ENCODE results near the gene HPS4. TPM values are rescaled to one million over a fixed set of nuclear protein-coding genes. Genes with fewer than 3 reads are reported as not detected.

HPS4 gene
- total RNA-seq, 2 donors from 2014 or later = 31.0 to 40.1 TPM

DNA sequence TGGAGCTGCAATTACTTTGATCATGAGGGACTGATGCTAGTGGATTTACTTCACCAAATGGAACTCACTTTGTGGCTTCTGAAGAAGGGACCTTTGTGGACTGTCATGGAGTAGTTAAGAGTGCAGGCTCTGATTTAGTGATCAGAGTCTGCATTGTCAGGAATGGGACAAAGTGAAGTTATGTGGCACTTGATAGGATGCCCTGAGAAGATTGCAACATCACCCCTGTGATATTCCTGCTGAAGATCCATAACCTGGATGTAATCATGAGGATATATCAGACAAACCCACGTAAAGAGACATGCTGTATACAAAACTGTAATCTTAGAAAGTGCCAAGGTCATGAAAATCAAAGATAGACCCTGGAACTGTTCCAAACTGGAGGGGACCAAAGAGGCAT is 30.3 kb upstream of the HPS4 start:
- Mint-ChIP-seq H3K36me3 (peaks cover 11% of the 10 kb centered on the region), H3K9me3 (no peaks in the 10 kb centered on the region), H3K27ac (peak overlapping the region; percentile 92 to 99), H3K4me3 (peak overlapping the region; percentile 99), H3K4me1 (ENCODE audit: low read depth in 2 of 2) (peaks cover 37 to 39% of the 10 kb centered on the region in 2 donors), H3K27me3 (no peaks in the 10 kb centered on the region)
- DNase-seq (ENCODE audit: low spot score) = no peak
- no peak for ATAC-seq

DNA sequence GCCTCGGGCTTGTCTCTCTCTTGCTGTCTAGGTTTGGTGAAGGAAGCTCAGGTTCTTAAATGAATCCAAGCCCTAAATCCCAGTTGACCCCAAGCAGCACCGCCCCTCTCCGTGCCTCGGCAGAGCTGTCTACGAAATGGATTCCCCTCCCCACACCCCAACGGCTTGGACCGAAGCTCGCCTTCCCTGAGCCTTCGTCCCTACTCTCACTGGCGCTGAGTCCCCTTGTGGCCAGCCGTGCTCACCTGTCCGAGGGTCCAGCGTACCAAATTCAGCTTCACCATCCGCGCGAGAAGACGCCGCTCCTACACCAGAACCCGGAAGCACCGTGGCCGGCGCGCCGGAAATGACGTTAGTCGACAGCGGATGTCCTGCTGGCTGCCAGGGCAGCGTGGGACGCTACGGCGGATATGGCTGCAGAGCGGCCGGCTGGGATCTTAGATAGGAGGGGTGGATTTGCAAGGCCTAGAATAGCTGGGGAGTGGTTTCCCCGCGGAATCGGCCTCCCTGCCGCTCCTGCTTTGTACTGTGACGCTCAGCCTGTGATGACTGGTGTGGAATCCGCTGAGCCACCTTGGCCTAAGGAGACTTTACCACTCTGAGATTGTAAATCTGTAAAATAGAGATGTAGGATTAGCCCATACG is 28.7 kb upstream of the HPS4 start, which contains the start of gene TFIP11:
Gene TFIP11, minus strand, starts transcription at position 325 of the 645 bp plus-strand sequence. CDS start 2,201 bp downstream, outside the sequence.
- ATAC-seq = peak; percentile 98 to 99
- H3K36me3 Mint-ChIP-seq = peaks cover 11% of the 10 kb centered on the region
- H3K4me1 Mint-ChIP-seq (ENCODE audit: low read depth in 2 of 2) = peaks cover 37 to 39% of the 10 kb centered on the region in 2 donors
- no peaks in the 10 kb centered on the region for H3K9me3 Mint-ChIP-seq
- peak within 1 kb of the TSS; percentile 99 for H3K4me3 Mint-ChIP-seq
- DNase-seq (ENCODE audit: low spot score) = peak; percentile 95
- peak within 1 kb of the TSS; percentile 92 to 99 for H3K27ac Mint-ChIP-seq
- no peaks in the 10 kb centered on the region for H3K27me3 Mint-ChIP-seq

DNA sequence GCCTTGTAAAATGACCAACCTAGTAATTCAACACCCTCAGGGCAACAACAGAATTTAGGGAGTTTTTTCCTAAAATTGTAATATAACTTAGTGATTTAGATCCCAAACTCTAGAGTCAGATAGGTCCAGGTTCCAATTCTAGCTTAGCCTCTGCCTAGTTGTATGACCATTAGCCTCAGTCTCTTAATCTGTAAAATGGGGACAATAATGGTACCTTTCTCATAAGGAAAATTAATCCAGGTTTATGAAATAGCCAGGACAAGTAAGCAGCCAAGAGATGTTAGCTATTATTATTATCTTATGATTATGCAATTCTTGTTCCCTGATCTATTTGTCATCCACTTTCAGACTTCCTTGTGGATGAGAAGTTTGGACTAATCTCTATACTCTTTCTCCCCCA is 24.6 kb upstream of the HPS4 start:
- H3K27ac Mint-ChIP-seq = no peak overlapping the region
- H3K36me3 Mint-ChIP-seq = peaks cover 36% of the 10 kb centered on the region
- H3K4me1 Mint-ChIP-seq (ENCODE audit: low read depth in 2 of 2) = peaks cover 39 to 40% of the 10 kb centered on the region in 2 donors
- no peaks in the 10 kb centered on the region for H3K9me3 Mint-ChIP-seq
- DNase-seq (ENCODE audit: low spot score) (no peak), ATAC-seq (no peak)
- H3K4me3 Mint-ChIP-seq = no peak overlapping the region
- H3K27me3 Mint-ChIP-seq = no peaks in the 10 kb centered on the region

DNA sequence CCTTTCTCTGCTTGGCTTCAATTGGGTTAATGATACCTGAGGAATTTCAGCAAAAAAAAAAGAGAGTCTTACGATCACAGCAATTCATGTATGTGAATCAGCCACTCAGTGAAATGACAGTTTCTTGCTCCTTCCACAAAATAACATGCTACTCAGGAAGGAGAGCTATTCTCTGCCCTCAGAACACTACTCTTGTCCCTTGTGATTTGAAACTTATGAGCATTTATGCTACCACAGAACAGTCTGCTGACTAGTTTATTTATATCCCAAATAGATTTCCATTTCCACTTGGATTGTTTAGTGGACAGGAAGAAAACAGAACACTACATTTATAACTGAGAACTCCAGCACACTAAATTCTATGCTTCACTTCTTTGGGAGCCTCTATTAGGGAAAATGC is 20.2 kb upstream of the HPS4 start:
- DNase-seq (ENCODE audit: low spot score) (no peak), ATAC-seq (no peak)
- H3K27me3 Mint-ChIP-seq = no peaks in the 10 kb centered on the region
- peak overlapping the region; percentile 81 to 96 for H3K27ac Mint-ChIP-seq
- H3K9me3 Mint-ChIP-seq = no peaks in the 10 kb centered on the region
- peaks cover 25% of the 10 kb centered on the region in 2 donors for H3K4me1 Mint-ChIP-seq (ENCODE audit: low read depth in 2 of 2)
- H3K4me3 Mint-ChIP-seq = peak overlapping the region; percentile 59
- H3K36me3 Mint-ChIP-seq = peaks cover 50% of the 10 kb centered on the region

DNA sequence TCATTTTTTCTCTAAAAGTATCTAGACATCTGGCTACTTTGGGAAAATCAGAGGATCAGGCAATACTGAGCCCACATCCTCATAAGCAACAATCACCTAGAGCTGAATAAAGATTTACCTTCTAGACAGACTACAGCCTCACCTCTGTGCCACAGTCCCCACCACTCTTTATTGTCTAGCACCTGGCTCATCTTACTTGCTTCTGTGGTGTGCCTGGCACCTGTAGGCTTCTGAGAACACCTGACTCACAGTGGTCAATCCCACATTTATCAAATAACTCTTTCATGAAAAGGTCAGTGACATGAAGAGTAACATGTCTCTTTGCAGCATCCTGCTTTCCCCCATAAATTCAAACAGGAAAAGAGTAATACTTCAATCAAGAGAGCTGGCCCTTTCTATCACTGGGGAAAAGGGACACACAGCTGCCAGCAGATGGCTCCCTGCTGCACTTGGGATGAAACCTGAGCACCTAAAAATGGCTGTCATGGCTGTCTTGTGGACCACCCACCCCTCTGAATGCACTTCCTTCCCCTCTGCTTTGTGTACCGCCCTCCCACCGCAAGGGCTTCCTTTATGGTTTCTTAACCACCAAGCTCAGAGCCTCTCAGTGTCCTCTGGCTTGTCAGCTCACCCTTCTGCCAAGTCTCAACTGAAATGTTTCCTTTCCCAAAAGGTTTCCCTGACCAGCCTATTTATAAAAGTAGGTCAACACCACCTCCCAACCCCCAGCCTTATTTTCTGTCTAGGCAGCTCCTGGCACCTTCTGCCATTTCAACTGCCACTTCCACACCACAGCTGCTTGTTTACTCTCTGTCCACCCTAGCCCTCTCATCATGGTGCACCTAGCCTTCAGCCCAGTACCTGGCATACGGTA is 19.3 kb upstream of the HPS4 start:
- Mint-ChIP-seq H3K9me3 (no peaks in the 10 kb centered on the region), H3K4me1 (ENCODE audit: low read depth in 2 of 2) (peaks cover 25% of the 10 kb centered on the region in 2 donors), H3K27ac (peak overlapping the region; percentile 81 to 96), H3K4me3 (peak overlapping the region; percentile 59), H3K36me3 (peaks cover 50% of the 10 kb centered on the region), H3K27me3 (no peaks in the 10 kb centered on the region)
- peak; percentile 87 to 95 for ATAC-seq
- peak; percentile 73 for DNase-seq (ENCODE audit: low spot score)

DNA sequence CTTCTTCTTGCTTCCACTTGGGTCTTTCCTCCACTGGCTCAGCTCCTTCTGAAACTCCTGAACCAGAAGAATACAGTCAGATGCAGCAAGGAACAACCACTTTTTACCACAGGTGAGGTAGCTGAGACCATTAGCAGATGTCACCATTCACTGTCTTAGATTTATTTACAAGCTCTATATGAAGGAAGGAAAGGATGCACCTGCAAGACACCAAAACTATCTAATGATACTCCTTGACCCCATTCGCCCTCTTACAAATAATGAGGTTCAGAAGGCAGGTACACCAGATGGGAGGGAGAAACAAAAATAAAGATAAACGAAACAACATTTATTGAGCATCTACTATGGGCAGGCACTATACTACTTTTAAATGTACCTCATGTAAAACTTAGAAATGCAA is 18.4 kb upstream of the HPS4 start:
- peaks cover 54% of the 10 kb centered on the region for H3K36me3 Mint-ChIP-seq
- DNase-seq (ENCODE audit: low spot score) (no peak), ATAC-seq (no peak)
- H3K27ac Mint-ChIP-seq = peak overlapping the region; percentile 81 to 96
- H3K9me3 Mint-ChIP-seq = no peaks in the 10 kb centered on the region
- H3K27me3 Mint-ChIP-seq = no peaks in the 10 kb centered on the region
- H3K4me1 Mint-ChIP-seq (ENCODE audit: low read depth in 2 of 2) = peaks cover 25% of the 10 kb centered on the region in 2 donors
- no peak overlapping the region for H3K4me3 Mint-ChIP-seq

DNA sequence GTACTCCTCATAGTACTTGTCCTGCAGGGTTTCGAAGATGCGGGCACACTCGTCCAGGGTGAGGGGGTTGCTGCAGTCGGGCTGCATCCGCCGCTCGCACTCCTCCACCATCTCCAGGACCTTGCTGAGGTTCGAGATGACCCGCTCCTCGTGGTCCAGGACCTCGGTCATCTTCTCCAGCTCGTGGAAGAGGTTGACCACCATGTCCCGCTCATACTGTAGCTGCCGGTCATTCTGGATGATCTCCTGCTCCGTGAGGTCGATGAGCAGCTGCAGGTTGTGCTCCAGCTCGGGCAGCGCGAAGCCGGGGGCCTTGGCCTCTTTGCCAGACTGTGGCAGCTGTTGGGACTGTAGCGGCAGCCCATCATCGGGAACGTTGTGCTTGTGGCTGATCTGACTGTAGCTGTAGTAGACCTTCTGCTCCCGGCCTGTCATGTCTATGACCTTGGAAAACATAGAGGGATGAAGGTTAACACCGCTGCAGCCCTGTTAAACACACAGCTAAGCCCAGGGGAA is 15.7 kb upstream of the HPS4 start:
- Mint-ChIP-seq H3K4me3 (no peak overlapping the region), H3K36me3 (peaks cover 47% of the 10 kb centered on the region), H3K4me1 (ENCODE audit: low read depth in 2 of 2) (peaks cover 22 to 27% of the 10 kb centered on the region in 2 donors), H3K27ac (no peak overlapping the region), H3K27me3 (no peaks in the 10 kb centered on the region), H3K9me3 (no peaks in the 10 kb centered on the region)
- no peak for DNase-seq (ENCODE audit: low spot score)
- no peak for ATAC-seq

DNA sequence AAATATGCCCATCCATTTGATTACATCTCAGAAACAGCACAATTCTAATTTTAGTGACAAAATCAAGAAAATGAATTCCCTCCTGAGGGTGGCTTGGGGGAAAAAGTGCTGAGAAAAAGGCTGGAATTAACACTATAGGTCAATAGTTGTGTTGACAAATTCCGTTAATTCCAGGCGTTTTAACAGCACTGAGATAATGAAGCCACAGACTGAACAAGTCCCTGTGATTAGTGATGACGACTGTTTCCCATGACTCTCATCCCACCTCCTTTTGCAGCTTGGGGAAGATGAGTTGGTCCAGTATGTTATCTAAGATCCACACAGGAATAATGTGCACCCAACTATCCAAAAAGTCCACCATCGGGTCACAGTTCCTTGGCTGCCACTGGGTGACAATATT is 12.9 kb upstream of the HPS4 start:
- no peaks in the 10 kb centered on the region for H3K9me3 Mint-ChIP-seq
- ATAC-seq (no peak), DNase-seq (ENCODE audit: low spot score) (no peak)
- no peak overlapping the region for H3K27ac Mint-ChIP-seq
- peaks cover 0 to 11% of the 10 kb centered on the region in 2 donors for H3K4me1 Mint-ChIP-seq (ENCODE audit: low read depth in 2 of 2)
- H3K4me3 Mint-ChIP-seq = no peak overlapping the region
- peaks cover 25% of the 10 kb centered on the region for H3K36me3 Mint-ChIP-seq
- H3K27me3 Mint-ChIP-seq = no peaks in the 10 kb centered on the region

DNA sequence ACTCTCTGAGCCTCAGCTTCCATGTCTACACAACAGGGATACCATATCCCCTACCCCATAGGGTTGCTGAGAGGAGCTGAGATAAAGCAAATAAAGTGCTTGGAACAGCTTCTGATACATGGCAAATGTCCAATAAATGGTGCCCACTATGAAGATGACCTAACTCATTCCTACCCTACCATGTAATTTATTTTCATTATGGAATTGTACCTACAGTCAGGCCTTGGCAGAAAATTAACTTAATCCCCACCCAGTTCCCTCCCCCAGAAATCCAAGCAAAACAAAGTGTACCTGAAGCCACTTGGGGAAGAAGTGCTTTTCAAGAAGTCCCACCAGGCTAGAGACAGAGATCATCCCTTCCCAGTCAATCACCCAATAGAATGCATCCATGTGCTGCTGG is 10.9 kb upstream of the HPS4 start:
- peaks cover 0 to 9% of the 10 kb centered on the region in 2 donors for H3K4me1 Mint-ChIP-seq (ENCODE audit: low read depth in 2 of 2)
- no peak overlapping the region for H3K4me3 Mint-ChIP-seq
- peaks cover 21% of the 10 kb centered on the region for H3K36me3 Mint-ChIP-seq
- no peak overlapping the region for H3K27ac Mint-ChIP-seq
- no peak for ATAC-seq
- DNase-seq (ENCODE audit: low spot score) = no peak
- H3K27me3 Mint-ChIP-seq = no peaks in the 10 kb centered on the region
- no peaks in the 10 kb centered on the region for H3K9me3 Mint-ChIP-seq

DNA sequence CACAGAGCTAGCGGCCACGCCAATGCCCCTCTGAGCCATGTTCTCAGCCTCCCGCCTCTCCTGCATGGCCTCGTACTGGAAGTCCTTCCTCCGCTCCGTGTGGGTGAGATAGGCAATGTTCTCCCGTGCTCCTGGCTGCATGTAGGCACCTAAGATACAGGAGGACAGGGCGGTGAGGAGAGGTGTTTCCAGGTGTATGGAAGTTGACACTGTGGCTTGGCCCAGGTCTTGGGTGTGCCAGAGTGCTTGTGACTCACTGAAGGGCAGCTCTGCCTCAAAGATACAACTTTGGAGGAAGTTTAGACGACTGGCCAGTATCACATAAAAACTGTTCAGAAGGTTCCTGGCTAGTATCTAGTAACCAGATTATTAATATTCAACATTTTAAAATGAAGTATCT is 8.6 kb upstream of the HPS4 start:
- Mint-ChIP-seq H3K4me3 (no peak overlapping the region), H3K9me3 (no peaks in the 10 kb centered on the region), H3K27ac (no peak overlapping the region), H3K36me3 (peaks cover 24% of the 10 kb centered on the region), H3K27me3 (no peaks in the 10 kb centered on the region), H3K4me1 (ENCODE audit: low read depth in 2 of 2) (peaks cover 0 to 15% of the 10 kb centered on the region in 2 donors)
- DNase-seq (ENCODE audit: low spot score) = no peak
- no peak for ATAC-seq

DNA sequence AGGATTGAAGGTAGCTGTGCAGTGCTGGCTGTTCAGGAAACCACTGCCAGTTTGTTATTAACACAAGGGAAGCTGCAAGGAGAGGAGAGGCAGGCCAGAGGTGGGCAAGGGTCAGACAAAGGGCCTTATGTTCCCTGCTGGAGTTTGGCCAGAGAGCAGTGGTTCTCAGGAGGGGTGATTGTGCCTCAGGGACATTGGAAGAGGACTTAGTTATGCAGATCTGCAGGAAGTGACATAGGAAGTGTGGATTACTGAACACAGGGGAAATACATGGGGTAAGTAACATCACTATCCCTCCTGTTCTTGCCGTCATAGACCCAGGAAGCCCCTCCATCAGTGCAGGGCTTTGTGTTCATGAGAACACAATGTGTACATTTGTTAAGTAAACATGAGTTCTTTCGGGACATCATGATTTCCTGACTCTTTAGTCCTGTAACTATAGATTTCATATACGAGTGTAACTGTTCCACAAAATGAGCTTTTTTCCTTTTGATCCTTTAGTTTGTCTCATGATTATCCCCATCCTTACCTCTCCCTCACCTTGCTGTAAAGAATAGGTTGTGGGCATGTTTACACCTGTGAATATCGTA is 6.0 kb upstream of the HPS4 start:
- Mint-ChIP-seq H3K9me3 (no peaks in the 10 kb centered on the region), H3K36me3 (peaks cover 18% of the 10 kb centered on the region), H3K4me1 (ENCODE audit: low read depth in 2 of 2) (peaks cover 9 to 22% of the 10 kb centered on the region in 2 donors), H3K4me3 (no peak overlapping the region), H3K27me3 (no peaks in the 10 kb centered on the region), H3K27ac (no peak overlapping the region)
- DNase-seq (ENCODE audit: low spot score) (no peak), ATAC-seq (no peak)

DNA sequence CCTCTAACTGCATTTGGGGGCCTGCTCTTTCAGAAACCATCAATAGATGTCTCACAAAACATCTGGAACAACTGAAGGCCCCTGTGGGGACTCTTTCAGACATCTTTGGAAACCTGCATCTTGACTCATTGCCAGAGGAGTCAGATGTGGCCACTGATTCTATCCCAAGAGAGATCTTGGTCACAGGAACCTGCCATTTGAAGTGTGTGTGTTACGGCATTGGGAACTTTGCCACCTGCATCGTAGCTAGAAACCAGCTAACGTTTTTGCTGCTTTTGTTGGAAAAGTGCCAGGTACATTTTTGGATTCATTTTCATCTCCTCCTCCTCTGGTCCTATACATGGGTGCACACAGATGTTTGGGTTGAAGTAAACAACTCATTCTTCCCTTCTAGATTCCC is 4.4 kb upstream of the HPS4 start:
- no peaks in the 10 kb centered on the region for H3K27me3 Mint-ChIP-seq
- peaks cover 18 to 22% of the 10 kb centered on the region in 2 donors for H3K4me1 Mint-ChIP-seq (ENCODE audit: low read depth in 2 of 2)
- no peak for ATAC-seq
- H3K4me3 Mint-ChIP-seq = no peak overlapping the region
- no peak overlapping the region for H3K27ac Mint-ChIP-seq
- DNase-seq (ENCODE audit: low spot score) = no peak
- H3K9me3 Mint-ChIP-seq = no peaks in the 10 kb centered on the region
- peaks cover 13% of the 10 kb centered on the region for H3K36me3 Mint-ChIP-seq

DNA sequence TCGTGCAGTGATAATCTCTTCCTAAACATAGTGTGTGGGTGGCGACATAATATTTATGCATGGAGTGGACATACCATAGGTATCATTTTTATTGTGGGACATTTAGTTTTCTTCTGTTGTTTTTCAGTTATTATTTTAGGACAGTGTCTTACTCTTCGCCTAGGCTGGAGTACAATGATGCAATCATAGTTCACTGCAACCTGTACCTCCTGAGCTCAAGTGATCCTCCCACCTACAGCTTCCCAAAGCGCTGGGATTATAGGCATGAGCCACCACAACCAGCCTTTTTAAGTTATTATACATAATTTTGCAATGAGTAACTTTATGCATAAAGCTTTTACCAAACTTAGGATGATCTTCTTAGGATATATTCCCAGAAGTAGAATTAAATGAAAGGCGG is 2.8 kb upstream of the HPS4 start:
- Mint-ChIP-seq H3K4me1 (ENCODE audit: low read depth in 2 of 2) (peaks cover 34 to 37% of the 10 kb centered on the region in 2 donors), H3K9me3 (no peaks in the 10 kb centered on the region), H3K27ac (peak overlapping the region in 1 of 2 donors; percentile 95), H3K4me3 (peak overlapping the region; percentile 15), H3K27me3 (no peaks in the 10 kb centered on the region), H3K36me3 (peaks cover 16% of the 10 kb centered on the region)
- ATAC-seq = no peak
- no peak for DNase-seq (ENCODE audit: low spot score)
